Gastrocnemius medialis (tissue), 4 donors: Measurements from ENCODE around the gene PPP1R12B. TPM values are rescaled to one million over a fixed set of nuclear protein-coding genes. Genes with fewer than 3 reads are reported as not detected.
A peak's percentile ranks its signal among the peaks of the same experiment; 100 is the strongest.

ENCODE experiments used
- ATAC-seq, 2 donors: fragments of 150-250 bp; one replicate each; pipeline ENCODE4 v1.9.1; 2016
- DNase-seq, 2 donors: peaks; one replicate each; pipeline ENCODE4 v3.0.0-alpha.2; 2019
- H3K27ac ChIP-seq, 4 donors: fragments of 200-600 bp; sonication (generic); 1 replicate in 1 of 4; 2 replicates in 3 of 4; pipeline ENCODE4 v1.5.1; 2016 to 2018; ENCODE audit warnings: mild to moderate bottlenecking in 2 of 4, moderate library complexity in 1 of 4
- H3K27me3 ChIP-seq, 3 donors: fragments of 200-600 bp; sonication (generic) in 2 of 3; 1 replicate in 1 of 3; 2 replicates in 2 of 3; pipeline versions ENCODE4 v1.5.1 to v1.6.0; 2016 to 2019; ENCODE audit warnings: mild to moderate bottlenecking in 1 of 3, moderate library complexity in 1 of 3
- H3K36me3 ChIP-seq, 2 donors: fragments of 200-600 bp; sonication (generic) in 1 of 2; one replicate each; pipeline ENCODE4 v1.5.1; 2017 to 2018
- H3K4me1 ChIP-seq, 2 donors: fragments of 200-600 bp; sonication (generic) in 1 of 2; one replicate each; pipeline ENCODE4 v1.5.1; 2016 to 2017; ENCODE audit warnings: mild to moderate bottlenecking in 2 of 2
- H3K4me3 ChIP-seq, 4 donors: fragments of 200-600 bp; sonication (generic) in 3 of 4; 1 replicate in 1 of 4; 2 replicates in 3 of 4; pipeline ENCODE4 v1.5.1; 2016 to 2019; ENCODE audit warnings: mild to moderate bottlenecking in 2 of 4
- H3K9me3 ChIP-seq, 3 donors: fragments of 200-600 bp; sonication (generic) in 2 of 3; 1 replicate in 1 of 3; 2 replicates in 2 of 3; pipeline ENCODE4 v1.5.1; 2016 to 2019
- POLR2A ChIP-seq, 2 donors: fragments of 450-650 bp; IDR thresholded peaks; one replicate each; pipeline ENCODE4 v1.6.1; 2017; ENCODE audit warnings: antibody characterized with exemption in 2 of 2, mild to moderate bottlenecking in 2 of 2, moderate library complexity in 2 of 2
- in situ Hi-C, 4 donors: fragments of 200-750 bp; cut with MboI; loops; one replicate each; pipeline versions ENCODE4 v1.15.0 to v1.8.0; 2017; ENCODE audit warnings: low sequenced_read_pairs in 4 of 4
- intact Hi-C: fragments of 100-400 bp; cut with DNase I; formaldehyde crosslinking; loops from one replicate; pipeline ENCODE4 v1.15.1; 2023; ENCODE audit warnings: low total_unique reads
- total RNA-seq, 4 donors: library from RNA; depleted of rRNA; stranded (reverse); fragments of >200 nt; gene quantifications; one replicate each; pipeline versions ENCODE4 v1.1.0 to v1.2.3, GENCODE V29; 2016
- TF ChIP-seq, protein P1 (sequence below), 5 experiments: fragments of 450-650 bp in 3 of 5; fragments of 200-600 bp in 2 of 5; sonication (generic) in 2 of 5; IDR thresholded peaks in 4 of 5; conservative IDR thresholded peaks in 1 of 5; 1 replicate in 4 of 5; 2 replicates in 1 of 5; pipeline ENCODE4 v1.5.1; 2016 to 2019; ENCODE audit warnings: antibody characterized with exemption in 5 of 5, mild to moderate bottlenecking in 3 of 5, moderate library complexity in 3 of 5

PPP1R12B gene
- total RNA-seq, 4 donors from 2014 or later: 127 to 207 (median 139) TPM

DNA sequence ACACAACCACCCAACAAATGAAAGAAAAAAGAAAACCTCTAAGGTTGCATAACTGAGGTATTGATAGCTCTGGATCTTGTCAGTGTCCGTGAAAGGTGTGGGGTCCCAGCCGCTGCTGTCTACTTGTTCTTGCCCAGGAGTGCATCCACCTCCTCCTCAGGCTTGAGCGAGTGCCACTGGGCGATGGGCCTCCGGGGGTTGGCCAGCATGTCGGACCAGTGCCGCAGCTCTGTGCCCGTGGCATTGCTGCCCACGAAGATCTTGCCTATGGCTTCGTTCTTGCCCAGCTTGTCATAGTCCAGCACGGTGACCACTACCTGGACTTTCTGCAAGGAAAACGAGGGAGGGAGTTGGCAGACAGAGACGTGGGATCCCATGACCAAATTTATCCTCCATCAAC lies 248.1 kb downstream of the PPP1R12B start:
- no peaks in the 10 kb centered on the region for H3K36me3 ChIP-seq
- in situ Hi-C loops (loop anchor here in 3 of 4 donors (10.0 to 25.0 kb wide), 2 partner anchors 92 to 259 kb away; partner anchors contain the start of genes PPP1R12B (in 2 of the 3) and UBE2T (in 2 of the 3)), intact Hi-C loops (loop anchor here (10.0 kb wide), 1 partner anchor 252 kb away; the partner anchor contains the start of genes PPP1R12B and UBE2T)
- H3K27ac ChIP-seq: no peak overlapping the region
- H3K4me1 ChIP-seq: peaks cover 15 to 17% of the 10 kb centered on the region in 2 donors
- TF ChIP-seq POLR2A (IDR thresholded peaks at IDR 0.05): no peak
- TF ChIP-seq, protein P1, sequence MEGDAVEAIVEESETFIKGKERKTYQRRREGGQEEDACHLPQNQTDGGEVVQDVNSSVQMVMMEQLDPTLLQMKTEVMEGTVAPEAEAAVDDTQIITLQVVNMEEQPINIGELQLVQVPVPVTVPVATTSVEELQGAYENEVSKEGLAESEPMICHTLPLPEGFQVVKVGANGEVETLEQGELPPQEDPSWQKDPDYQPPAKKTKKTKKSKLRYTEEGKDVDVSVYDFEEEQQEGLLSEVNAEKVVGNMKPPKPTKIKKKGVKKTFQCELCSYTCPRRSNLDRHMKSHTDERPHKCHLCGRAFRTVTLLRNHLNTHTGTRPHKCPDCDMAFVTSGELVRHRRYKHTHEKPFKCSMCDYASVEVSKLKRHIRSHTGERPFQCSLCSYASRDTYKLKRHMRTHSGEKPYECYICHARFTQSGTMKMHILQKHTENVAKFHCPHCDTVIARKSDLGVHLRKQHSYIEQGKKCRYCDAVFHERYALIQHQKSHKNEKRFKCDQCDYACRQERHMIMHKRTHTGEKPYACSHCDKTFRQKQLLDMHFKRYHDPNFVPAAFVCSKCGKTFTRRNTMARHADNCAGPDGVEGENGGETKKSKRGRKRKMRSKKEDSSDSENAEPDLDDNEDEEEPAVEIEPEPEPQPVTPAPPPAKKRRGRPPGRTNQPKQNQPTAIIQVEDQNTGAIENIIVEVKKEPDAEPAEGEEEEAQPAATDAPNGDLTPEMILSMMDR (IDR thresholded peaks at IDR 0.05 in 4 of 5, conservative IDR thresholded peaks at IDR 0.05 in 1 of 5): no peak
- ATAC-seq: no peak
- H3K27me3 ChIP-seq: no peaks in the 10 kb centered on the region
- H3K4me3 ChIP-seq: no peak overlapping the region
- H3K9me3 ChIP-seq: no peaks in the 10 kb centered on the region
- DNase-seq: no peak

DNA sequence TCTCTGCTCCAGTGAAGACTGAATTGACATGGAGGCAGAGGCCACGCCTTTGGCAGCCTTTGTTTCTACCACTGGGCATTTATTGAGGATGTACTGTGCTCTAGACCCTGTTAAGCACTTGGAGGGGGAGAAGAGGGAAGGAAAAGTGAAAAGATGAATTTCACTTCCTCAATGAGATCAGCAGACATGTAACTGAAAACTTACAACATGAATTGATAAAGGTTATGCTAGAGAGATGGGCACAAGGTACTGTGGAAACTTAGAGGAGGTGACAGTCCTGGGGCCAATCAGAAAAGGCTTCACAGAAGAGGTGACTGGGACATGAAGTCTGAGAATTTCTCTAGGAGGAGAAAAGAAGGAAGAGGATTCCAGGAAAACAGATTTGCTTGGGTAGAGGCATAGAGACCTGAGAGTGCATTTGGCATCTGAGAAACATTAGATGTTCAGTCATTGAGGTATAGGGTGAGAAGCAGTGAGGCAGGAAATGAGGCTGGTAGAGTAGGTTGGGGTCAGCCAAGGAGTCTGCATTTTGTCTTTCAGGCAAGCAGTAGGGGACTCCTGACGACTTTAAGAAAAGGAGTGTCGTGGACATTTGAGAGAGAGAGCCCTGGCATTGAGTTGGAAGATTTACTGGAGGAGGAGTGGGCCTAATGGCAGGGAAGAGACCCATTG lies 248.7 kb downstream of the PPP1R12B start:
- H3K9me3 ChIP-seq: no peaks in the 10 kb centered on the region
- intact Hi-C loops (loop anchor here (10.0 kb wide), 1 partner anchor 252 kb away; the partner anchor contains the start of genes PPP1R12B and UBE2T), in situ Hi-C loops (loop anchor here in 3 of 4 donors (10.0 to 25.0 kb wide), 2 partner anchors 92 to 260 kb away; partner anchors contain the start of genes PPP1R12B (in 2 of the 3) and UBE2T (in 2 of the 3))
- H3K27me3 ChIP-seq: no peaks in the 10 kb centered on the region
- TF ChIP-seq POLR2A (IDR thresholded peaks at IDR 0.05): no peak
- TF ChIP-seq, protein P1 (IDR thresholded peaks at IDR 0.05 in 4 of 5, conservative IDR thresholded peaks at IDR 0.05 in 1 of 5): no peak
- H3K4me1 ChIP-seq: peaks cover 14% of the 10 kb centered on the region in 2 donors
- H3K36me3 ChIP-seq: no peaks in the 10 kb centered on the region
- no peak overlapping the region for H3K27ac ChIP-seq
- ATAC-seq (no peak), DNase-seq (no peak)
- no peak overlapping the region for H3K4me3 ChIP-seq

DNA sequence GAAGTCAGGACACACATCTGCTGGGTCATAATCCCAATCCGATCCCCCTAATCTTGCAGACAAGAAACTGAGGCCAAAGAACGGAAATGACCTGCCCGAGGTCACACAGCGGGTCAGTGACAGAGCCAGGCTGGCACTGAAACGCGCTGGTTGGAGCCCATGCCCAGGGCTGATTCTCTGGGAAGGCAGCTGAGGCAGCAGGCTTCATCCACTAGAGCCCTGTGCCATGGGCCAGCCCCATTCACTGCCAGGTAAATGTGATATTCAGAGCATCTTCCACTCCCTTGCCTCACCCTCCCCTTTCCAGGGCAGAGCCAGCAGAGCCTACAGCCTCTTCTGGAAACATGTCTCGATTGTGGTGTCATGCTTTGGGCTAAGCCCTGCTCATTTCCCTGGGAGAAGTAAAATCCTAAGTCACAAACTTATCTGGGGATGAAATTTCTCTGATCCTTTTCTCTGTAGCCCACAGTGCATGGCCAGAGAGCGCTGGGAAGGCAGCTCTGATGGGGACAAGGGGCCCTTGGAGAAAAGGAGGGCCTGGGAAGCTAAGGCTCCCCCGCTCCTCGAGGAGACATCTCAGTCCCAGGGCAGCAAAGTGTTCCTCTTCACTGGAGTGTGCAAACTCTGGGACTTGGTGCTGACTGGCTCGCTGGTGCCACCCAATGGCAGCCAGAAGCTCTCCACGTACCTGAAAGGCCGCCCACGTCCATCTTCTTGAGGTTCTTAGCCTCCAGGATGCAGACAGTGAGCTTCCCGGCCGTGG lies 251.4 kb downstream of the PPP1R12B start:
- intact Hi-C loops (loop anchor here (10.0 kb wide), 1 partner anchor 255 kb away; the partner anchor contains the start of genes PPP1R12B and UBE2T), in situ Hi-C loops (loop anchor here (10.0 to 25.0 kb wide), 2 partner anchors 95 to 263 kb away; partner anchors contain the start of genes PPP1R12B (in 3 of the 4) and UBE2T (in 3 of the 4))
- peak; percentile 37 to 42 for DNase-seq
- no peaks in the 10 kb centered on the region for H3K36me3 ChIP-seq
- TF ChIP-seq, protein P1 (IDR thresholded peaks at IDR 0.05 in 4 of 5, conservative IDR thresholded peaks at IDR 0.05 in 1 of 5): peak in 4 of 5 experiments; percentile 32 to 71 (median 59)
- TF ChIP-seq POLR2A (IDR thresholded peaks at IDR 0.05): no peak
- H3K27ac ChIP-seq: no peak overlapping the region
- no peaks in the 10 kb centered on the region for H3K27me3 ChIP-seq
- H3K9me3 ChIP-seq: no peaks in the 10 kb centered on the region
- ATAC-seq: peak; percentile 57 to 71
- H3K4me1 ChIP-seq: peaks cover 0 to 3% of the 10 kb centered on the region in 2 donors
- H3K4me3 ChIP-seq: no peak overlapping the region

DNA sequence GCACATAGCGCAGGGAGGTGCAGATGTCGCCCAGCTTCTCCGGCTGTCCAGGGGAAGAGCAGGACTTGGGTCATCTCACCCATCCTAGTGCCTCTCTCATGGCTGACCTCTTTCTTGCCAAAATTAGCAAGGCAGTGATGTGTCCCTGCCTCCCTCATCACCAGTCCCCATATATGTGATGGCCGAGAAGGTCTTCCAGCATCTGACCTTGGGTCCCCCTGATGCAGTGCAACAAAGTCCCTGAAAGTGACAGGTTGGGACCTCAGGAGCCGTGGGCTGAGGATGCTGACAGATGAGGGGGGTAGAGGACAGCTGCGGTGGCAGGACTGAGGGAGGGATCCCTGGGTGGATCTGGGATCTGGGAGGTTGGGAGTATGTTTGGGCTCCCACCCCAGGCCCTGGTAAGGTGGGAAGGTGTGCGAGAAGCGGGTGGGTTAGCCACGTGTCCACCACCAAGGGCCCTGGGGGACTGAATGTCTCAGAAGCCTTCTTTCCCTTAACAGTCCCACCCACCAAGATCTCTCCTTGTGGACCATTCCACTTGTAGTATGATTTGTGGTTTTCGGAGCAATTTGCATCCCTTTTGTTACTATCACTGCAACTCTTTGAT lies 252.0 kb downstream of the PPP1R12B start:
- in situ Hi-C loops: loop anchor here in 1 of 4 donors (25.0 kb wide), 1 partner anchor 263 kb away; the partner anchor contains the start of genes PPP1R12B and UBE2T
- ATAC-seq: no peak
- intact Hi-C loops: no loop called here
- Histone ChIP-seq H3K36me3 (no peaks in the 10 kb centered on the region), H3K27me3 (no peaks in the 10 kb centered on the region), H3K4me3 (no peak overlapping the region), H3K27ac (no peak overlapping the region), H3K9me3 (no peaks in the 10 kb centered on the region), H3K4me1 (peaks cover 0 to 3% of the 10 kb centered on the region in 2 donors)
- no peak for DNase-seq
- TF ChIP-seq, protein P1 (IDR thresholded peaks at IDR 0.05 in 4 of 5, conservative IDR thresholded peaks at IDR 0.05 in 1 of 5): peak in 2 of 5 experiments; percentile 15 to 22
- no peak for TF ChIP-seq POLR2A (IDR thresholded peaks at IDR 0.05)
